Endothelial cell of umbilical vein (primary cell): ENCODE measurements around the gene SIGLEC10.
"Not testable (repeated sequence)": the region's sequence is repeated elsewhere in the genome, so short reads cannot be mapped to it uniquely, and the experiment has no call there.

ENCODE experiments used
- EZH2 ChIP-seq: IDR thresholded peaks from 2 replicates; pipeline ENCODE4 v1.6.1; 2012; ENCODE audit warnings: borderline replicate concordance, low read depth, mild to moderate bottlenecking, moderate library complexity, low read length, inconsistent platforms; ENCODE audit not compliant: severe bottlenecking
- FOS ChIP-seq: IDR thresholded peaks from 2 replicates; pipeline ENCODE4 v1.6.1; 2011; ENCODE audit warnings: mild to moderate bottlenecking, low read length, moderate library complexity, borderline replicate concordance; ENCODE audit not compliant: insufficient read depth
- JUN ChIP-seq: IDR thresholded peaks from 2 replicates; pipeline ENCODE4 v1.6.1; 2011; ENCODE audit warnings: borderline replicate concordance, low read depth; ENCODE audit not compliant: insufficient read length, insufficient read depth
- POLR2A ChIP-seq: IDR thresholded peaks from 2 replicates; pipeline ENCODE4 v1.6.1; 2012; ENCODE audit warnings: low read depth, mild to moderate bottlenecking, control low read depth, low read length
- POLR2AphosphoS5 ChIP-seq: IDR thresholded peaks from 2 replicates; pipeline ENCODE4 v1.6.1; 2012; ENCODE audit warnings: low read depth, mild to moderate bottlenecking, control low read depth, low read length, moderate library complexity; ENCODE audit not compliant: insufficient read depth
- TF ChIP-seq, protein P1 (sequence below), 2 donors: IDR thresholded peaks; 1 replicate in 1 of 2; 2 replicates in 1 of 2; pipeline ENCODE4 v1.5.1; 2011; ENCODE audit warnings: low read length in 2 of 2, mild to moderate bottlenecking in 2 of 2, moderate library complexity in 2 of 2, control low read depth in 1 of 2, inconsistent platforms in 1 of 2, low read depth in 1 of 2; ENCODE audit not compliant: insufficient read depth in 1 of 2; ENCODE audit errors: extremely low read depth in 1 of 2

DNA sequence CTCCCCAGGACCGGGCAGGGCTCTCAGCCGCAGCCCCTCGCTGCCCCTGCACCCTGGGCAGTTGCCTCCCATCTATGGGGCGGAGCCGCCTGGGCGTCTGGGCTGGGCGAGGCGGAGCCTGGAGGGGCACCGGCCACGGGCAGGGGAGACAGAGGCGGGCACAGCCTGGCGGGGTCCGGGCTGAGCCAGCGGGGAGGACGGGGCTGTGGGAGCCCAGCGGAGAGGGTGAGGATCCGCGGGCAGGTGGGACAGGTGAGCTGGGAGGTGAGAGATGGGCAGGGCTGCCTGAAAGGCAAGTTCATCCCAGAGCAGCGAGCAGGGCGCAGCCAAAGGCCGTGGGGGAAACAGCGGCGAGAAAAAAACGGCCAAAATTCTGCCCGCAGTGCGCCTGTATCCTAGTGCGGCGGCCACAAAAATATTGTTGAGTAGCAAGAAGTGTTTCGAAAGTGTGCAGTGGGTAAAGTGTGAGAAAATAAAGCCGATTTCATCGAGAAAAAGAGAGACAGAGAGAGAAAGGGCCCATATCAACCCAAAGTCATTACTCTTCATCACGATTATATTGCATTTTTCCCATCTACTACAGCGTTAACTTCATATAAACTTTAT lies 46.6 kb upstream of the SIGLEC10 start:
- TF ChIP-seq, protein P1, sequence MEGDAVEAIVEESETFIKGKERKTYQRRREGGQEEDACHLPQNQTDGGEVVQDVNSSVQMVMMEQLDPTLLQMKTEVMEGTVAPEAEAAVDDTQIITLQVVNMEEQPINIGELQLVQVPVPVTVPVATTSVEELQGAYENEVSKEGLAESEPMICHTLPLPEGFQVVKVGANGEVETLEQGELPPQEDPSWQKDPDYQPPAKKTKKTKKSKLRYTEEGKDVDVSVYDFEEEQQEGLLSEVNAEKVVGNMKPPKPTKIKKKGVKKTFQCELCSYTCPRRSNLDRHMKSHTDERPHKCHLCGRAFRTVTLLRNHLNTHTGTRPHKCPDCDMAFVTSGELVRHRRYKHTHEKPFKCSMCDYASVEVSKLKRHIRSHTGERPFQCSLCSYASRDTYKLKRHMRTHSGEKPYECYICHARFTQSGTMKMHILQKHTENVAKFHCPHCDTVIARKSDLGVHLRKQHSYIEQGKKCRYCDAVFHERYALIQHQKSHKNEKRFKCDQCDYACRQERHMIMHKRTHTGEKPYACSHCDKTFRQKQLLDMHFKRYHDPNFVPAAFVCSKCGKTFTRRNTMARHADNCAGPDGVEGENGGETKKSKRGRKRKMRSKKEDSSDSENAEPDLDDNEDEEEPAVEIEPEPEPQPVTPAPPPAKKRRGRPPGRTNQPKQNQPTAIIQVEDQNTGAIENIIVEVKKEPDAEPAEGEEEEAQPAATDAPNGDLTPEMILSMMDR (IDR thresholded peaks at IDR 0.05; ENCODE audit: extremely low read depth in 1 of 2, insufficient read depth in 1 of 2, low read depth in 1 of 2, low read length in 2 of 2) = not testable (repeated sequence)
- not testable (repeated sequence) for TF ChIP-seq EZH2, JUN, POLR2A, POLR2AphosphoS5, FOS
